IMR-90 (cell line): ENCODE data around the gene PHF11. TPM values are rescaled to one million over a fixed set of nuclear protein-coding genes. Genes with fewer than 3 reads are reported as not detected.

ENCODE experiments used
- MXI1 ChIP-seq: IDR thresholded peaks from 2 replicates; pipeline ENCODE4 v1.6.1; 2012; ENCODE audit warnings: low read depth, mild to moderate bottlenecking, low read length, moderate library complexity, borderline replicate concordance
- RAD21 ChIP-seq: IDR thresholded peaks from 2 replicates; pipeline ENCODE4 v1.6.1; 2012; ENCODE audit warnings: low read length, improper control_type of control experiment
- RCOR1 ChIP-seq: IDR thresholded peaks from 2 replicates; pipeline ENCODE4 v1.6.1; 2012; ENCODE audit warnings: mild to moderate bottlenecking, low read length, improper control_type of control experiment; ENCODE audit not compliant: insufficient replicate concordance
- polyA plus RNA-seq, 3 experiments: library from polyadenylated mRNA; depleted of rRNA; stranded (reverse); fragments of >200 nt; gene quantifications; 2 replicates each; pipeline ENCODE4 v1.2.3, GENCODE V29; 2012; ENCODE audit warnings: low replicate concordance in 1 of 3
- total RNA-seq: library from RNA; depleted of rRNA; stranded (reverse); fragments of >200 nt; gene quantifications from 2 replicates; pipeline ENCODE4 v1.2.3, GENCODE V29; 2012
- TF ChIP-seq, protein P1 (sequence below): fragments of 150-350 bp; IDR thresholded peaks from 2 replicates; pipeline ENCODE4 v1.6.1; 2016; ENCODE audit warnings: low read depth, mild to moderate bottlenecking, low read length, moderate library complexity, borderline replicate concordance

PHF11 gene
- total and polyA plus RNA-seq, 2 of the 4 experiments (the other 2 are of a cell fraction) = 3.9 to 15.4 TPM

GRCh38 chr13:49454388-49455006, 41.3 kb upstream of the PHF11 start (continued):
- TF ChIP-seq, protein P1, sequence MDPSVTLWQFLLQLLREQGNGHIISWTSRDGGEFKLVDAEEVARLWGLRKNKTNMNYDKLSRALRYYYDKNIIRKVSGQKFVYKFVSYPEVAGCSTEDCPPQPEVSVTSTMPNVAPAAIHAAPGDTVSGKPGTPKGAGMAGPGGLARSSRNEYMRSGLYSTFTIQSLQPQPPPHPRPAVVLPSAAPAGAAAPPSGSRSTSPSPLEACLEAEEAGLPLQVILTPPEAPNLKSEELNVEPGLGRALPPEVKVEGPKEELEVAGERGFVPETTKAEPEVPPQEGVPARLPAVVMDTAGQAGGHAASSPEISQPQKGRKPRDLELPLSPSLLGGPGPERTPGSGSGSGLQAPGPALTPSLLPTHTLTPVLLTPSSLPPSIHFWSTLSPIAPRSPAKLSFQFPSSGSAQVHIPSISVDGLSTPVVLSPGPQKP = no peak
- TF ChIP-seq RCOR1 = no peak
- no peak for TF ChIP-seq RAD21
- TF ChIP-seq MXI1 = no peak
